Thymus (tissue), 11 donors: ENCODE measurements around the gene USP12. TPM values are rescaled to one million over a fixed set of nuclear protein-coding genes. Genes with fewer than 3 reads are reported as not detected.

Experiments
- DNase-seq, 9 donors: peaks; one replicate each; pipeline ENCODE4 v3.0.0-alpha.2; 2013; ENCODE audit warnings: low spot score in 9 of 9, low read depth in 6 of 9, missing footprints in 1 of 9
- H3K27ac ChIP-seq, 2 donors: one replicate each; pipeline ENCODE4 v1.5.1; 2013; ENCODE audit warnings: control low read depth in 1 of 2, low read depth in 1 of 2, low read length in 1 of 2, mild to moderate bottlenecking in 1 of 2, moderate library complexity in 1 of 2
- H3K27me3 ChIP-seq, 2 donors: one replicate each; pipeline ENCODE4 v1.5.1; 2013; ENCODE audit warnings: low read length in 1 of 2; ENCODE audit not compliant: control insufficient read depth in 2 of 2, insufficient read depth in 1 of 2
- H3K36me3 ChIP-seq, 2 donors: one replicate each; pipeline ENCODE4 v1.5.1; 2013; ENCODE audit warnings: low read length in 1 of 2, mild to moderate bottlenecking in 1 of 2, moderate library complexity in 1 of 2; ENCODE audit not compliant: control insufficient read depth in 2 of 2, insufficient read depth in 2 of 2
- H3K4me1 ChIP-seq, 2 donors: one replicate each; pipeline ENCODE4 v1.5.1; 2013; ENCODE audit warnings: low read length in 2 of 2; ENCODE audit not compliant: control insufficient read depth in 2 of 2, insufficient read depth in 2 of 2
- H3K4me3 ChIP-seq, 2 donors: one replicate each; pipeline ENCODE4 v1.5.1; 2013; ENCODE audit warnings: low read length in 2 of 2, control low read depth in 1 of 2, mild to moderate bottlenecking in 1 of 2
- H3K9me3 ChIP-seq, 2 donors: one replicate each; pipeline ENCODE4 v1.5.1; 2013; ENCODE audit warnings: low read length in 1 of 2, mild to moderate bottlenecking in 1 of 2; ENCODE audit not compliant: control insufficient read depth in 2 of 2, insufficient read depth in 1 of 2
- WGBS: extraction: QIAGEN DNeasy Blood & Tissue Kit; methylation state at CpG from one replicate; pipeline ENCODE4 v1.1.7; 2013; 5-methylcytosine and 5-hydroxymethylcytosine counted together
- polyA plus RNA-seq: library from polyadenylated mRNA; stranded (reverse); fragments of 200-250 nt; gene quantifications from one replicate; pipeline ENCODE4 v1.2.3, GENCODE V29; 2013
- total RNA-seq: library from RNA; stranded (reverse); fragments of 120-200 nt; gene quantifications from one replicate; pipeline ENCODE4 v1.2.4, GENCODE V29; 2013
- donor health status: healthy.

The USP12 gene
- total and polyA plus RNA-seq, 2 donors = 11.9 to 14.6 TPM

- no peaks in the 10 kb centered on the region for H3K27me3 ChIP-seq
- 83% methylated on average over 15 of the region's 15 CpGs for WGBS
- H3K9me3 ChIP-seq = no peaks in the 10 kb centered on the region
- H3K27ac ChIP-seq = no peak overlapping the region
- H3K4me1 ChIP-seq = peaks cover 0 to 2% of the 10 kb centered on the region in 2 donors
- H3K36me3 ChIP-seq = no peaks in the 10 kb centered on the region
- DNase-seq = peak in 4 of 9 donors; percentile 10 to 59 (median 30)
- no peak overlapping the region for H3K4me3 ChIP-seq
Measured at GRCh38 chr13:27044837-27045570, 126.6 kb downstream of the USP12 start.

DNA sequence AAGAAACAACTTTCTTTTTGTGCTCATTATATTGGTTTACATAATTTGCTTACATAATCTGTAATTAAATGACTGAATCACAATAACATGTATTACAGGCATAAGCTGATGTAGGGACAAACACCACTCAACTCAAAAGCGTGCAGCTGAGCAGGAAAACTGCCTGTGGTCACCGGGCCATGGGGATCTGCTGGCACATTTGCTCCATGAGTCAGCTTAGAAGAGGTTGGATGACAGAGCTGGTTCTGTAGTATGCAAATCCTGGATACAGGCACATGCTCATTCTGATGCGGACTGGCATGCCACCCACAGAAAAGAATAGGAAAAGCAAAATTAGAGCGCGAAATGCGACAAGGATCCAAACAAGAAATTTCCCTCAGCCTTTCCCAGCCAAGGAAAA, 128.6 kb downstream of the USP12 start:
- H3K4me1 ChIP-seq = peaks cover 0 to 2% of the 10 kb centered on the region in 2 donors
- DNase-seq = no peak
- WGBS = 71% methylated on average over 6 of the region's 6 CpGs
- no peak overlapping the region for H3K4me3 ChIP-seq
- no peaks in the 10 kb centered on the region for H3K9me3 ChIP-seq
- H3K27ac ChIP-seq = no peak overlapping the region
- H3K36me3 ChIP-seq = no peaks in the 10 kb centered on the region
- H3K27me3 ChIP-seq = no peaks in the 10 kb centered on the region

DNA sequence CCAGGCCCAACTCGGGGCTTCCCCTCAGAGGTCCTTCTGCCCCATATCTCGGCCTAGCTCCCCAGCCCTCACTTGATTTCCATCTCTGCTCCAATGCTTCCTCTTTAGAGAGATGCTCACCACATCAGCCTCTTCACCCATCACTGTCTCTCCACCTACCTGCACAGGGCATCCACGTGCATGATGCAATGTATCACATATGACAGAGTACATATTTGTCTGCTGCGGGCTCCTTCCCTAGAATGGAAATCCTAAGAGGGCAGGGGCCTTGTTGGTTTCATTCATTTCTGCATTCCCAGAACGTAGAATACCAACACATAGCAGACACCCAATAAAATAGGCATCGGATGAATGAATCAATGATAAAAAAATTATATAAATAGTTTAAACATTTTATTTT, 130.3 kb downstream of the USP12 start:
- no peak for DNase-seq
- Histone ChIP-seq H3K4me1 (peaks cover 0 to 2% of the 10 kb centered on the region in 2 donors), H3K36me3 (no peaks in the 10 kb centered on the region), H3K9me3 (no peaks in the 10 kb centered on the region), H3K27ac (no peak overlapping the region), H3K27me3 (peaks cover 2 to 4% of the 10 kb centered on the region in 2 donors), H3K4me3 (no peak overlapping the region)
- WGBS = 95% methylated on average over 6 of the region's 6 CpGs

DNA sequence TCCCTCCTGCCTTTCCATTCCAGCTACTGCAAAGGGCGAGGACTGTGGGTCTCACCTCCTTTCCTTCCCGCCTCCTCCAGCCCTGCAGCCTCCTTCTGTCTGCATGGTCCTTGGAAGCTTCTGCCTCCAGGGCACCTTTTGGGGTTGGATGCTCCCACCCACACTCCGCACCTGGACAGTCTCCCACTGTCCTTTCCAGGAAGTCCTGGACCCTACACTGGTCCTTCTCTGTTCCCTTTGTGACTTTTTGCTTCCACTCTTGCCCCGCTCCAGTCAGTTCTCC, 130.8 kb downstream of the USP12 start:
- 95% methylated on average over 4 of the region's 4 CpGs for WGBS
- H3K27me3 ChIP-seq = peaks cover 2 to 9% of the 10 kb centered on the region in 2 donors
- peaks cover 0 to 2% of the 10 kb centered on the region in 2 donors for H3K4me1 ChIP-seq
- no peak overlapping the region for H3K27ac ChIP-seq
- H3K36me3 ChIP-seq = no peaks in the 10 kb centered on the region
- DNase-seq = no peak
- no peak overlapping the region for H3K4me3 ChIP-seq
- no peaks in the 10 kb centered on the region for H3K9me3 ChIP-seq

DNA sequence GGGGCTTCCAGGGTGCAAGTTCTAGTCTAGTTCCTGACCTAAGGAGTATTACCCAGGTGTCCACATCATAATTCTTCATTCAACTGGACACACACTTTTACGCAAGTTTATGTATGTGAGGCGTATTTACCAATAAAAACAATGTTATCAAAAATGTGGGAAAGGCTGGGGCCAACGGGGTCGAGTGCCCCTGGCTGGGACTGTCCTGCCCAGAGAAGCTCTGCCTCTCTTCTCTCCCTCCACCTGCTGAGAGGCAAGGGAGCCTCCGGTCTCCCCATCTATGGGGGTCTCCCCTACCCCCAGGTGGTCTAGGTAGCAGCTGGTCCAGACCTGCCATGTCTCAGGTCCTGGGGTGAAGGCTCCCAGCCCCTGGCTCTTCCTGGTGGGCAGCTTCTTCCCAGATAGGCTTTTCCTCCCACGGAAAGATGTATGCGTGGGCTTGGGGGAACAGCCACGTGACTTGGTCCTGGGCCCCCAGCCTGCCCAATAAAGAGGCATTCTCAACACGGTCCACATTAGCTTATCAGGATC, 132.4 kb downstream of the USP12 start:
- no peaks in the 10 kb centered on the region for H3K9me3 ChIP-seq
- no peak overlapping the region for H3K4me3 ChIP-seq
- H3K36me3 ChIP-seq = no peaks in the 10 kb centered on the region
- 97% methylated on average over 9 of the region's 9 CpGs for WGBS
- H3K27me3 ChIP-seq = peaks cover 2 to 22% of the 10 kb centered on the region in 2 donors
- H3K27ac ChIP-seq = no peak overlapping the region
- H3K4me1 ChIP-seq = no peaks in the 10 kb centered on the region
- DNase-seq = no peak

GRCh38 chr13:27038323-27038722, 133.3 kb downstream of the USP12 start:
- no peaks in the 10 kb centered on the region for H3K4me1 ChIP-seq
- 94% methylated on average over 5 of the region's 5 CpGs for WGBS
- no peak for DNase-seq
- H3K27me3 ChIP-seq = peaks cover 2 to 22% of the 10 kb centered on the region in 2 donors
- no peaks in the 10 kb centered on the region for H3K36me3 ChIP-seq
- H3K27ac ChIP-seq = no peak overlapping the region
- H3K9me3 ChIP-seq = no peaks in the 10 kb centered on the region
- no peak overlapping the region for H3K4me3 ChIP-seq

DNA sequence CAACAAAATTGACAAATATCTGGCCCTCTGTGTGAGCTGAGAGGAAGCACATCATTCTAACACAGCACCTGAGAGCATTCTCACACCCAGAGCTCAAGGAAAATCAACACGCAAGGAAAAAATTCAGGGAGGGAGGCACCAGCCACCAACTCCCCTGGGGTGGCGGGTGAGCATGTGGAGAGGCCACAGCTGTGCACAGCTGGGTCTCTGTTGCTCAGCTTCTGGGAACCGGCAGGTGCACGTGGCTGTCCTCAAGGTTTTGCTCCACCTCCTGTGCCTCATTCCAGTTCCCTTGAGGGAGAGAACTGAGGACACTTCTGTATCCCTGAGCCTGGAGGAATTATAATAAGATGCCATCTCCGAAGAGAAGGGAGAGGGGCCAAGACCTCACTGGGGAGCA, 134.0 kb downstream of the USP12 start:
- H3K27ac ChIP-seq = no peak overlapping the region
- H3K4me3 ChIP-seq = no peak overlapping the region
- no peaks in the 10 kb centered on the region for H3K9me3 ChIP-seq
- no peak for DNase-seq
- peaks cover 2 to 22% of the 10 kb centered on the region in 2 donors for H3K27me3 ChIP-seq
- WGBS = 90% methylated on average over 5 of the region's 5 CpGs
- no peaks in the 10 kb centered on the region for H3K36me3 ChIP-seq
- H3K4me1 ChIP-seq = no peaks in the 10 kb centered on the region

DNA sequence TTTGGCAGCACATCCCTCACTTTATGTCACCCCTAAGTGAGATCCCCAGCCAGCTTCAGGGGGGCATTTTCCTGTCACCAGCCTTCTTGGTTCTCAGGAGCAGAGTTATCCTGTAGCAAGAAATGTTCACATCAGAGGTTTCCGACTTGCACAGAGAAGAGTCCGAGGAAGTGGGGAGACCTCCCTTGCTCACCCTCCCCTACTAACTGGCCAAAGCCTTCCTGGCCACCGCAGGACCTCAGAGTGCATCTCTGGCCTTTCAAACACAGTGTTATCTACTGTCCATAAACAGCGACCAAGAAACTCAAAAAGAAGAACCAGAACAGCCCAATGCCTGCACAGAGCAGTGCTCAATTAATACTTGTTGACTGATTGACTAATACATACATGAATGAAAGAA, 134.4 kb downstream of the USP12 start:
- Histone ChIP-seq H3K4me1 (no peaks in the 10 kb centered on the region), H3K4me3 (no peak overlapping the region), H3K36me3 (no peaks in the 10 kb centered on the region), H3K27ac (no peak overlapping the region), H3K9me3 (no peaks in the 10 kb centered on the region), H3K27me3 (peaks cover 2 to 22% of the 10 kb centered on the region in 2 donors)
- no peak for DNase-seq
- WGBS = 92% methylated on average over 4 of the region's 4 CpGs

GRCh38 chr13:27036236-27036981, 135.2 kb downstream of the USP12 start:
- no peak overlapping the region for H3K27ac ChIP-seq
- WGBS = 89% methylated on average over 8 of the region's 8 CpGs
- H3K9me3 ChIP-seq = no peaks in the 10 kb centered on the region
- DNase-seq = no peak
- H3K27me3 ChIP-seq = peaks cover 2 to 22% of the 10 kb centered on the region in 2 donors
- no peaks in the 10 kb centered on the region for H3K4me1 ChIP-seq
- no peaks in the 10 kb centered on the region for H3K36me3 ChIP-seq
- H3K4me3 ChIP-seq = no peak overlapping the region
